HG02870 (cell line): ENCODE results near the gene ABL1.
"Not testable (repeated sequence)": the region's sequence is repeated elsewhere in the genome, so short reads cannot be mapped to it uniquely, and the experiment has no call there.

Experiments used
- ATAC-seq: cut with Tn5 transposase; IDR thresholded peaks from one replicate; pipeline ENCODE4 v1.9.1; 2021; ENCODE audit warnings: mild to moderate bottlenecking, moderate library complexity; ENCODE audit not compliant: unreplicated experiment

ABL1 gene

GRCh38 chr9:130901498-130902203 lies 66.6 kb downstream of the ABL1 start:
- no peak for ATAC-seq

- no peak for ATAC-seq
These were observed 67.4 kb downstream of the ABL1 start for GRCh38 chr9:130902204-130903185.

DNA sequence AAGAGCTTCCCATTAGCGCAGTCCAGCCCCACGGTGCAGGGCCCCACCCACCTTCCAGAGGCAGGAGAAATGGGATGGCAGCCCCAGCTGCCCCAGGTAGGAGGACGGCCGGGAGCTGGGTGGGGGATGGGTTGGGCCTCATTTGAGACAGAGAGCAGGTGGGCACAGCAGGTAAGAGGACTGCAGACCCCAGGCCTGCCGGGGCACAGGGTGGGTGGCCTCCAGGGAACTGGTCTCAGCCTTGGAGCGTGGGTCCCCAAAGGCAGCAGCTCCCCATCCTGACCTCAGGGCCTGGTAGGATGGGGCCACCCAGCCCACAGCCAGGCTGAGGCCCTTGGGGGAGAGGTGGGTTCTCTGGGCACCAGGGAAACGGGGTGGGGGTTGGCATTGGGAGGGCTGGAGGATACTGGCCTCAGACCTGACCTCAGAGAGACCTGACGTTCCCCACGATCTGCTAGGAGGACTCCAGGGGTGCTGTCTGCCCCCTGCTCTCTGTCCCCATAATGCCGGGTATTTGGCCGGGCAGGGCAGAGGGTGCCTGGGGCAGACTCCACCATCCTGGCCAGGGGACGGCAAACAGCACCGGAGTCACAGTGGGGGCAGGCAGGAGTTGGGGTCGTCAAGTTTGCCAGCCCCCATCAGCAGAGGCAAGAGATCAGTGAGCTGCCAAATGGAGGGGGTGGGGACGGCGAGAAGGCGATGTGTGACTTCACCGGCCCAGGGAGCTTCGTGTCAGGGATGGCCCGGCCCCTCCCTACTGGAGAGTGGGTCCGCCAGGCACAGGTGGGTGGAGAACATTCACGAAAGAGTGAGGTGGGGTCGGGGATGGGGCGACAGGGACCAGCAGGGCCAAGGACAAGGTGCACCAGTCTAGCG lies 68.4 kb downstream of the ABL1 start:
- no peak for ATAC-seq

DNA sequence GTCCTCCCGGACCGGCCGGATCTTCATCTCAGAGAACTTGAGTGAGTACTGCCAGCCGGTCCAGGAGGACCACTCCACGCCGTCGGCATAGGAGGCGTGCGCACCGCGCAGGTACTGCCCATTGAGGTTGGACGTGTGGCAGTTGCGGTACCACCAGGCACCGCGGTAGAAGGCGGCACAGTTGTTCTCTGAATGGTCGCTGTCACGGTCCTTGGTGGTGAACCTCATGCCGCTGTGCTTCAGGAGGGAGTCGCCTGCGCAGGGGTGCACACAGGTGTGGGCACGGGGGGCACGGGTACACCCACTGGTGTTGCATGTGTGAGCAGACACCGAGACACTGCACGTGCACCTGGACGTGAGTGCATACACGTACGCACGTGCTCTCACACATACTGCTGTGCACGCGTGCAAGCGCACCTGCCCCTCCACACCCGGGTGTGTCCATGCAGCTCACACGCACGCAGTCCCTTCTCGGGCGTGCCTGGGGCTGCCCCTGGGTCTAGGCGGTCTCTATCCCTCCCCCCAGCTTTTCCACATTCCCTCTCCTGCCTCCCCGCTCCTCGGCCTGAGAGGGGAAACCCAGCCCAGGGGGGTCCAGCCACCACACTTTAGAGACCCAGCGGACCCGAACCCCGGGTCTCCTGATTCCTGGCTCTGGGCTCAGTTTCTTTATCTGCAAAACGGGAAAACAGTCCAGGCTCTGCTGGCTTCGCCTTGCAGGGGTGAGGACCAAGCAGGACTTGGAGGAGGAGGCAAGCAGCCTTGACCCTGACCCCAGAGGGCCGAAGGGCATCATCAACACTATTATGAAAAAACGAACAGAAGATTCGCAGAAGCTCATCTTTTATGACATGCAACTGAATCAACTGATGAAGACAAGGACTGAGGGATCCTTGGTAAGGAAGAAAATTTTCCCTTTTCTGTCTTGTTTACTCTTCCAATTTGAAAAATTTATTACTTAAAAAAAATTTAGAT lies 69.3 kb downstream of the ABL1 start:
- ATAC-seq = no peak

DNA sequence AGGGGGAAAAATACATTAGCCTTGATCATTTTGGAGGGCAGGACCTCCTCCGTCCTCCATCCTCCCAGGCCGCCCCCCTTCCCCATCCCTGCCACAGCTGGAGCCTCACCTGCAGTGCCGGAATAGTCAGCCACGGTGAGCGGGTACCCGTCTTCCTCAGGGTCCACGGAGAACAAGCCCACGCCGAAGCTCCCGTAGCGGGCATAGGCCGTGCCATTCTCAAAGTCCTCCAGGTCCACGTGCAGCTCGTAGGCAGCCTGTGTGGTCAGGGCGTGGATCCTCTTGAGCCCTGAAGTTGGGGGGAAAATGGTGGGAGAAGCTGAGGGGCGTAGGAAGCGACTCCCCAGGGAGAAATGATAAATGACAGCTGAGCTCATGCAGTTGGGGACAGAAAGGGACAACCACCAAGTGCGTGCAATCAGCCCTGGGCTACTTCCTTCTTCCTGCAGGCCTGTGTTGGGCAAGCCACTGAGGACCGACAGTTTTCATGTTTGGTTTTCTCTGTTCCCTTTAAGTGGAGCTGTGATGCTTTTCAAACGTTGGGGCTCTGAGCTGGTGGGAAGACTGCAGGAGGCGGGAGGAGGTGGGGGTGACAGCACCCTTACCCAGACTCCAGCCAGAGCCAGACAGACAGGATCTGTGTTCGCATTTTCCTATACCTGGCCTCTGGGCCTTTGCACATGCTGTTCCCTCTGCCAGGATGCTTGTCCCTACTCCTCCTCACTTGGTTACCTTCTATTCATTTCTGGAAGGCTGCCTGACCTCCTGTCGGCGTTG lies 70.3 kb downstream of the ABL1 start:
- ATAC-seq = no peak

GRCh38 chr9:130905902-130906734 lies 71.1 kb downstream of the ABL1 start:
- no peak for ATAC-seq

GRCh38 chr9:130906735-130907416 lies 71.8 kb downstream of the ABL1 start:
- ATAC-seq = no peak

- no peak for ATAC-seq
These were observed 73.3 kb downstream of the ABL1 start for GRCh38 chr9:130908146-130908877.

GRCh38 chr9:130908878-130909355 lies 73.9 kb downstream of the ABL1 start:
- no peak for ATAC-seq

GRCh38 chr9:130910041-130910440 lies 75.0 kb downstream of the ABL1 start:
- not testable (repeated sequence) for ATAC-seq

- ATAC-seq = not testable (repeated sequence)
These were observed 75.6 kb downstream of the ABL1 start for GRCh38 chr9:130910670-130911069.

- ATAC-seq = no peak
These were observed 76.4 kb downstream of the ABL1 start for GRCh38 chr9:130911254-130912049.

DNA sequence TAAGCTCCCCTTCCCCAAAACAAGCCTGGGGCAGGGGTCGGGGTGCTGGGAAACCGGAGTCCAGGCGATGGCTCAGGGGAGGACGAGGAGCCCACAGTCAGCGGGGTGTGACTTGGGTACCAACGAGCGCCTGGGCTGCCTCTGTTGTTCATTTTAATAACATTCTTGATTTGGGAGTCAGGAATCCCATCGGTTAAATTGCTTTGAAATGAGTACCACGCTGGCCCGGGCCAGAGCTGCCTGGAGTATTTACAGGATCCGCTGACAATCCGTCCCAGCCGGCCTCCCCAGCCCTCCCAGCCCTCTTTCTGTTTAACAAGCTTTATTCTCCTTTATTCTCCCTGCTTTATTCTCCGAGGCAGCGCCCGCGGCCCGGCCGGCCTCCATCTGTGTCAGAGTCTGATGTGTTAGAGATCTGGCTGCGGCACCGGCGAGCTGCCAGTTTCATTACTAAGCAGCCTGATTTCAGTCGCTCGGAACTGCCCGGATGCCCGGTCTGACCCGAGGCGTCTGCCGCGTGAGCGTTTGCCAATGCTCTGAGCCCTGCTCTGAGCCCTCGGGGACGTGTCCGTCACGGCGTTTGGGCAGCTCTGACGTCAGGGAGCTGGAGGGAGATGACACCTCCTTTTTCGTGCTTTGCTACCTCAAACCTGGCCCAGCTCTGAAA lies 78.0 kb downstream of the ABL1 start:
- no peak for ATAC-seq

DNA sequence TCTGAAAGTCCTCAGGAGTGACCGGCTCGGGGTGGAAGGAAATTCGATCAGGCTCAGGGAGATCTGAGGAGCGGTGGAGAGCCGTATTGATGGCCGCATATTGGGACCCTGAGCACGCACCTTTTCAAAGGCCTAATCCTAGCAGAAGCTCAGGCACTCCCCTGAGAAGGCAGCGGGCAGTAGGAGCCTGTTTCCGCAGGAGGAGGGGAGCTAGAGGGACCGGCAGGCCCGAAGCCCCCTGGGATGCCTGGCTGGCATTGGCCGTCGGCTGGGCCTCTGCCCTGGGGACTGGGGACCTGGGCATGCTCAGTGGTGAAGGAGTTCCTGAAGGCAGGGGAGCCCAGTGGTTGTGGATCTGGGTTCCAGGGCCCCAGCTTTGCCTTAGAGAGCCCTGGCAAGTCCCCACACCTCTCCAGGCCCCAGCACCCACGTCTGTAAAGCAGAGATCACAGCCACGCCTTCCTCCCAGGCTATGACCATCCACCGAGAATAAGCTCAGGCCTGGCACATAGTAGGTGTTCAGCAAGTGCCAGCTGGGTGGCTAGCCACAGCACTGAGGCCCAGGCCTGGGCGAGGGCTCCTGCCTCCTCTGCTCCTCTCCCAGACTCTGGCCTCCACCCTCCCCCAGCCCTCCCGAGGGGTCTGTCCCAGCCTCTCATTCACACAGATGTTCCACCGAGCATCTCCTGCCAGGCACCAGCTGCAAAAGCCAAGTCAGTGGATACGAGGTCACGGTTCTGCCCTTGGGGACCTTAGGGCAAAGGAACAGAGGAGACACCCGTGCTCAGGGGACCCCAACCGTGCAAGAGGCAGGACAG lies 78.8 kb downstream of the ABL1 start:
- ATAC-seq = no peak
